ENCODE data around the gene ATG5. TPM values are rescaled to one million over a fixed set of nuclear protein-coding genes. Genes with fewer than 3 reads are reported as not detected.

ATG5 gene
- total RNA-seq, 1 experiment from 2014 or later: 44.9 TPM

GRCh38 chr6:106225581-106225980, 100.0 kb downstream of the ATG5 start:
- no peak for DNase-seq (ENCODE audit: low read depth)

DNA sequence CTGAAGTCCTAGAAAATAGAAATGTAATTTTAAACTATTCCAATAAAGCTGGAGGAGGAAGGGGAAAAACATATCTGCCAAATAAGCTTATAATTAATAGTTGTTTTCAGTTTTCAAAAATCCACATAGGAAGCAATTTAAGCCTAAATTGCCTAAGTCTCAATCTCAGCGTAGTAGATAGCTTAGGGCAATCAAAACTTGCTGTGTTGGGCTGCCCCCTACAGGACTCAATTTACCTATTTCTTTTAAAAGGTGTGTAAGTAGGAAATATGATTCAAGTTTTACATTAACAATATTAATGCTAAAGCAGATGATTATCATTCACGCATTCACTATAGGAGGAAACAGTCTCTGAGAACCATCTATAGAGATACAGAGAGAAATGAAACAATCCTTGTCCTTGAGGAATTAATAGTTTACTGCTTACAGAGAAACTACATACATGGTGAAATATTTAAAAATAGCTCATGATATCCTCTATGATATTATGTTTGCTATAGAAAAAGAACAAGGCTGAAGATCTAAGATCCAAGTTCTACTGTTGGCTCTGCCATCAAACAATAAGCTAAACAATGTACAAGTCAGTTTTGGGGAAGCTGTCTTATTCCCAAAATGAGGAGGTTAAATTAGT, 102.1 kb downstream of the ATG5 start:
- DNase-seq (ENCODE audit: low read depth): peak; percentile 40

- DNase-seq (ENCODE audit: low read depth): no peak
Observed at GRCh38 chr6:106220485-106220884, 105.1 kb downstream of the ATG5 start.

DNA sequence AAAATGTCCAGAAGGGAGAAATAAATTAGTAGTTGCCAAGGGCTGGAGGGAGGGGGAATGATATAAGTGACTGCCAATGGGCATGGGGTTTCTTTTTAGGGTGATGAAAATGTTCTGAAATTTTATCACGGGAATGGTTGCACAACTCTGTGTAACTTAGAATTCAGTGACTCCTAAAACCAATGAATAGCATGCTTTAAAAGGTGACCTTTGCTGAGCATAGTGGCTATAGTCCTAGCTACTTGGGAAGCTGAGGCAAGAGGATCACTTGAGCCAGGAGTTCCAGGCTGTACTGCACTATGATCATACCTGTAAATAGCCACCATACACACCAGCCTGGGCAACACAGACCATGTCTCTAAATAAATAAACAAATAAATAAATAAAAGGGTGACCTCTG, 109.0 kb downstream of the ATG5 start:
- no peak for DNase-seq (ENCODE audit: low read depth)

DNA sequence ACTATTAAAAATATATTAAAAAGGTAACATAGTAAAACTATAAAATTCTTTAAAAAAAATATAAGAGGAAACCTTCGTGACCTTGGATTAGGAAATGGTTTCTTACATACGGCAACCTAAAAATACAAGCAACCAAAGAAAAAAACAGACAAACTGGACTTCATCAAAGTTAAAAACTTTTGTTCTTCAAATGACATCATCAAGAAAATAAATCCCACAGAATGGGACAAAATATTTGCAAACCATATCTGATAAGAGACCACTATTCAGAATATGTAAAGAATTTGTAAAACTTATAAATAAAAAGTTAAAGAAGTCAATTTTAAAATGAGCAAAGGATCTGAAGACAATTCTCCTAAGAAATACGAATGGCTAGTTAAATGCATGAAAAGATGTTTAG, 110.0 kb downstream of the ATG5 start:
- DNase-seq (ENCODE audit: low read depth): no peak

DNA sequence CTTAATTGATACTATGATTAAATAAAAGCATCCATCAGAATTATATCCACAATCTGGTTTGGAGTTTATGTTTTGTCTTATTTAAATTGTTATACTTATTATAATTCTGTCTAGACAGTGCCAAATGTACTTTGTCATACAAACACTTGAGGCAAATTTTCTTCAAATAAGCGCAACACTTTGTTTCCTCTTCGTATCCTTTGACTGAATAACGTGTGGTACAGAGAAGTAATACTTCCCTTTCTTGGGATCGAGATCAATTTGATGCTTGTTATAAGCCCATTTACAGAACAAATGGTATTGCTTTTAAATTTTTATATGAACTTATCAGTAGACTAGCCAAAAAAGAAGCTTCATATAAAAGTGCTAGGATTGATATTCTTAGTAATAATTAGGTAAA, 111.0 kb downstream of the ATG5 start:
- no peak for DNase-seq (ENCODE audit: low read depth)

GRCh38 chr6:106213660-106214289, 111.8 kb downstream of the ATG5 start:
- DNase-seq (ENCODE audit: low read depth): no peak

DNA sequence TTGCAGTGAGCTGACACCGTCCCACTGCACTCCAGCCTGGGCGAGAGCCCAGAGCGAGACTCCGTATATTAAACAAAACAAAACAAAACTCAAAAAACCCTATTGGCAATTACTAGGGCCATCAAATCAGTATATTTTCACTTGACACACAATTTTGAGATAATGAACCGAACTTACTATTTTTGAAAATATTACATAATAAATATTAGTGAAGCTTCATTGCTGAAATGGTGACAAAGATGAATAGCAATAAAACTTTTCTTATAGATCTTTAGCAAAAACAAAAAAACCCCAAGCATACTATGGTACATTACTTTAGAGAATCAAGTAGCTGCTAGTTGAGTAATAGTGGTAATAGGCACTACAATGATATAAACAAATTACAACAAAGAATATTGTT, 113.0 kb downstream of the ATG5 start:
- no peak for DNase-seq (ENCODE audit: low read depth)

DNA sequence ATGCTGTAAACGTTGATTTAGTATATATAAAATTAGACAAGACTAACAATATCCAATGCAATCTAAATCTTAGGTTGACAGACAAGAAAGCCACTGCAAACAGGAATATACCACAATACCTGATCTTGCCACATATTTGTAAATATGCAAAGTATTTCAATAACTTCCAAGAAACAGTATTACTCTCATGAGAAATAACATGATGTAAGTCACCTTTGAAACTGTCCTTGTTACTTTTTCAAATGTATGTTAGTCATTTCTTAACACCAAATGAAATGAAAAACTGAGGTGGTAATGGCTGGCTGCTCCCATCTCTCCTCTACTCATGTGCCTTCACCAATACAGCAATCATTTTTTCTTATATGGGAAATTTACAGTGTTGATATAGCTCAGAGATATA, 118.7 kb downstream of the ATG5 start:
- DNase-seq (ENCODE audit: low read depth): no peak

DNA sequence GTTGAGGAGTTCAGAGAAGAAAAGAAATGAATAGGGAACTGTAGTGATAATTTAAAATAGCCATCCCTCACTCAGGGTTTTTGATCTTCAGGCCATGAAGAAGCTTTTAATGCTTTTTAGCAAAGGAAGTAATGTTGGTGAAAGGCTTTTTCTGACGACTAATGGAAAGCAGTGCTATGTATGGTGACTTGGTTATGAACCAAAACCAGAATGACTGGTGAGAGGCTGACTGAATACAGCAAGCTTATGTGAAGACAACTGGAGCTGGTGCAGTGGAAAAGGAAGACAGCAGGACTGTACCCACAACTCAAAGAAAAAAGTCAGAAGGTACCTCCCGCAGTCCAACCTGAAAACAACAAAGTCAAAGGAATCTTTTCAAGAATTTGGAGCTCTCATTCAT, 120.6 kb downstream of the ATG5 start:
- DNase-seq (ENCODE audit: low read depth): no peak

DNA sequence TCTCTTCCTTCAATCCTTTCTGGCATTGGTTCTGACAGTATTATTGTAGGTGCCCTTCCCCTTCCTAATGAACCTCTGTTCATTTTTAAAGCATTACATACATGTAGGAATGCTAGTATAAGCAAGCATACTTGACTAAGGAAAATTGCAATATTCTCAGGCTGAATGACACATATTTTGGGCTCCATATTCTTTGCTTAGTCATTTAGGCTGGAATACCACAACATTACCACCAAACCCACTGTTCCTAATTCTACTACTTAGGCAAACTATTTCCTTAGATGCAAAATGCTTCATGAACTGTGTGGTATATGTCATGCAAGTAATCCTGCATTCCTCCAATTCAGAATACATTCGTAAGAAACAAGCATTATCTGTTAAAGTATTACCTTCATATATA, 125.6 kb downstream of the ATG5 start:
- peak; percentile 81 for DNase-seq (ENCODE audit: low read depth)

GRCh38 chr6:106199331-106199730, 126.2 kb downstream of the ATG5 start:
- DNase-seq (ENCODE audit: low read depth): no peak

DNA sequence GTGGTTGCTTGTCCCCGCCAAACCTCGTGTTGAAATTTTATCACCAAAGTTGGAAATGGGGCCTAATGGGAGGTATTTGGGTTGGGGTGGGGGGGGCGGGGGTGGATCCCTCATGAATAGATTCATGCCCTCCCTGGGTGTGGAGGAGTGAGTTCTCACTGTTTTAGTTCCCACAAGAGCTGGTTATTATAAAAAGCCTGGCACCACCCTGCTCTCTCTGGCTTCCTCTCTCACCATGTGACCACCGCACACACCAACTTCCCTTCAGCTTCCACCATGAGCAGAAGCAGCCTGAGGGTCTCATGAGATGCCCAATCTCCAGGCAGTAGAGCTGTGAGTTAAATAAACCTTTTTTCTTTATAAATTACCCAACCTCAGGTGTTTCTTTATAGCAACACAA, 128.1 kb downstream of the ATG5 start:
- DNase-seq (ENCODE audit: low read depth): no peak

- peak; percentile 49 for DNase-seq (ENCODE audit: low read depth)
Observed at GRCh38 chr6:106194949-106195921, 130.3 kb downstream of the ATG5 start.

DNA sequence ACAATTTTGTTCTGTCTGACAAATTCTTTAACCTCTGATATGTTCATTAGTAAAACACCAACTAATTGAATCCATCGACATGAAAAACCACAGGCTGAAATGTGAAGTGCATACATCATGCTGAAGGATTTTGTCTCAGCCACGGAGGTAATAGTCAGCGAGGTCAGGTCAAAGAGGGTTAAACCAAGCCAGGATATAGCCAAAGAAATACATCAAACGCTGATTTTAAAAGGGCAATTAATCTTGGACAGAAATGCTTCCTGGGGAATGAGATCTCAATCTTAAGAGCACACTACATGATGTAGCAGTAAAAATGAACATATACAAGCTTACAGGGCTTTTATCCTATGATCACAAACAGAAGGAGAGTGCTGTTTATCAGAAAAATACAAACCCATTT, 132.7 kb downstream of the ATG5 start:
- DNase-seq (ENCODE audit: low read depth): peak; percentile 61

DNA sequence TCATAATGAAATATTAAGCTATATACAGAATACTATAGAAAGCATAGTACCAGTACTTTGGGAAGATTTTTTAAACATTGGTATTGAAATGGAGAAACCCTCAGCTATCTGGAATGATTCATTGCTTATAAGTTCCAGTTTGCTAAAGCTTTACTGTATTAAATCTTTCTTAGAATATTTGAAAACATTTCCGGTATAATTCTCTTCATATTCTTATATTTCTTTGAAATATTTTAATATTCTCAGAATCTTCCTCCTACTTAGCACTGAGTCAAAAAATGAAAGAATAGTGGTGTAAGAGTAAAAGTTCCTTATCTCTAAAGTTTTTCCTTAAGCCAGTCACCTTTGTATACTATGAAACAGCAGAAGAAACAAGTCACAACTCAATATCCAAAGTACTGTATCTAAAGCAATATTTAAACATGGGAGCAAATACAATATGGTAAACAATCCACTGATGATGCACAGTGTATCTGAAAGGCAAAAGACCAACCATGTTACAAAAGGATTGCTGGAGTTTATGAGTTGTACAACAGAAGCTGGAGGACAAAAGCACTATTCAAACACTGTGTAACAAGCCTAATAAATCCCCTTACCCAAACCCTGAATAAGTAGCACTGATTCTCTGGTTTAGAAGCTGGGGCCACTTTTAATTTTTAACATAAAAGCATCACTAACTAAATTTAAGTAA, 137.3 kb downstream of the ATG5 start:
- no peak for DNase-seq (ENCODE audit: low read depth)

DNA sequence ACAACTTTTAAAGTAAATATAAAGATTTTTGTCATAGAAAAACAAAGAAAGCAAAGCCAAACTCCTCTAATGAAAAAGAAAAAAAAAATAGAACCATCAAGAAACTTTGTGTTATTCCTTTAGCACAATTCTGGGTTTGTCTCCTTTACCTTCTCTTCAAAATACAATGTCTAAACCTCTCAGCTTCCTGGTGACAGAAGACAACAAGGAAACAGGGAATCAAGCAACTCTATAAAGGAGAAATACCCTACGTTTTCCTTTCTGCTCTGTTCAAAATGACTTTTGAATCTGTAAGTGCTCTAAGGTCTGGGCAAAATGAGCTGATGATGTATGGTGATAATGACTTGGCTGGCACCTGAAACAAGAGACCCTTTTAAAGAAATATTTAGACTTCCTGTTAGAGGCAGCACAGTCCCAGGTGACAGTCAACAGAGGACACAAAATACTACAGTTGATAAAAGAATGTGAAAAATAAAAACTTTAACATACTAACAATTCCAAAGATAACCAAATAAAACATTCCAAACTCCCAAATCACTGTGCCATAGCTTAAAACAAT, 138.1 kb downstream of the ATG5 start:
- no peak for DNase-seq (ENCODE audit: low read depth)

- DNase-seq (ENCODE audit: low read depth): no peak
Observed at GRCh38 chr6:106186714-106187113, 138.8 kb downstream of the ATG5 start.

DNA sequence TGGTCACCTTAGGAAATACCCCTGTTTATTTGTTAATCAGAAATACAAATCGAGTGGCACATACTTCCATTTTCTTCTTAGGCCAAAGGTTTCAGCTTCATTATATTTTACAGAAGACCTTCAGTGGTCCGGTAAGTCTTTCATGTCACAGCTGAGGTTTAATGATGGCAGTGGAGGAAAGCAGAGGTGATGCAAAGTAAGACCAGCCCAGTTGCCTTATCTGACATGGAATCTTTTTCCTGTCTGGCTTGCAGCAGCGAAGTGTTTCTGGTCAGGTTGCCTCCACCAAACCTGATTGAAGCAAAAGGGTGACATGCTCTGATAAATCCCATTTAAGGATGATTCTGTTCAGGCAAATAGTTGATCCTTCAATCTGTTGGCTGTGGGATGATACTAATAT, 139.4 kb downstream of the ATG5 start:
- no peak for DNase-seq (ENCODE audit: low read depth)

GRCh38 chr6:106185615-106186014, 139.9 kb downstream of the ATG5 start:
- DNase-seq (ENCODE audit: low read depth): no peak

DNA sequence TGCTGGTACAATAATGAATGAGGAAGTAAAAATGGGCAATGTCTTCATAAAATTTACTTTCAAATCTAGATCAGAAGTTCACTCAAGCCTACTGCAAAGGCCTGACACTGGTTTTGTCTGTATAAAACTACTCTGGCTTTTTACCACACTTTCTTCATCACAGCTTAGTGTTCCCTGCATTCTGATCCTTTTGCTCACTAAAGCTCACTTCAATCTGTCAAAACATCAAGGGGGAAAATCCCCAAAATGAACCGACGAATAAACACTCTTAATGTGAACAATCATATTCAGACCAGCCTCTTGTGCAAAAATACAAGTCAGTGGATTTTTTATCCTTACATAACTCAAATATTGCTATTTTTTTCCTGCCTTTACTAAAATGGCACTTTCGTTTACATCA, 140.9 kb downstream of the ATG5 start:
- no peak for DNase-seq (ENCODE audit: low read depth)
